ENCODE measurements around the gene SPTA1. TPM values are rescaled to one million over a fixed set of nuclear protein-coding genes. Genes with fewer than 3 reads are reported as not detected.

SPTA1 gene
- total and polyA plus RNA-seq, 2 of the 8 experiments (the other 6 are each of a cell fraction or from before 2014, with no cell fraction given) = not detected

GRCh38 chr1:158644449-158644848 lies 42.1 kb downstream of the SPTA1 start:
- Histone ChIP-seq H2BK5ac (ENCODE audit: low read depth, low read length) (no peak overlapping the region), H3K4me3 (ENCODE audit: extremely low read depth in 1 of 4, insufficient read depth in 2 of 4, low read depth in 3 of 4, low read length in 4 of 4) (no peak overlapping the region), H3K9ac (replicated peaks in 1 of 4; ENCODE audit: extremely low read depth in 1 of 4, low read depth in 3 of 4, low read length in 3 of 4) (no peak overlapping the region), H3K4me1 (replicated peaks in 1 of 4; ENCODE audit: control insufficient read depth in 3 of 4, insufficient read depth in 4 of 4, low read length in 3 of 4) (no peaks in the 10 kb centered on the region), H3K27ac (ENCODE audit: low read depth, low read length) (no peak overlapping the region), H3K18ac (ENCODE audit: extremely low read depth, low read length) (no peak overlapping the region), H2AFZ (ENCODE audit: low read length) (no peak overlapping the region), H2BK12ac (ENCODE audit: low read depth, low read length) (no peak overlapping the region), H2AK5ac (ENCODE audit: low read depth, low read length) (no peak overlapping the region), H3K14ac (ENCODE audit: insufficient read length) (no peak overlapping the region), H3K9me3 (ENCODE audit: insufficient read depth in 2 of 2, low read depth in 1 of 2, low read length in 1 of 2) (no peaks in the 10 kb centered on the region), H3K23me2 (ENCODE audit: low read depth, low read length) (no peaks in the 10 kb centered on the region), H2BK15ac (ENCODE audit: low read length) (no peak overlapping the region), H3K56ac (replicated peaks; ENCODE audit: insufficient read length, low read depth, low read length) (no peak overlapping the region), H3K4ac (replicated peaks; ENCODE audit: insufficient read length, low read depth, low read length) (no peak overlapping the region), H4K91ac (replicated peaks; ENCODE audit: insufficient read length, low read length) (no peak overlapping the region), H3K4me2 (ENCODE audit: insufficient read depth in 1 of 2, low read depth in 2 of 2, low read length in 2 of 2) (no peak overlapping the region), H3K36me3 (ENCODE audit: control insufficient read depth in 2 of 4, insufficient read depth in 4 of 4, low read length in 3 of 4) (no peaks in the 10 kb centered on the region), H3K27me3 (replicated peaks in 1 of 4; ENCODE audit: control insufficient read depth in 3 of 4, extremely low read depth in 1 of 4, insufficient read depth in 3 of 4, low read length in 3 of 4) (no peaks in the 10 kb centered on the region), H4K5ac (ENCODE audit: insufficient read length, low read depth, low read length) (no peak overlapping the region), H2BK120ac (replicated peaks; ENCODE audit: low read depth, low read length) (no peak overlapping the region), H3K79me2 (ENCODE audit: control insufficient read depth in 1 of 2, insufficient read depth in 2 of 2, low read length in 2 of 2) (no peaks in the 10 kb centered on the region), H4K20me1 (replicated peaks in 1 of 2; ENCODE audit: control insufficient read depth in 1 of 2, insufficient read depth in 2 of 2, low read length in 2 of 2) (no peaks in the 10 kb centered on the region), H3K23ac (ENCODE audit: insufficient read length) (no peak overlapping the region), H2BK20ac (ENCODE audit: low read length) (no peak overlapping the region), H3K79me1 (ENCODE audit: low read depth, low read length) (no peaks in the 10 kb centered on the region), H4K8ac (ENCODE audit: extremely low read depth, insufficient read depth, low read length) (no peak overlapping the region)
- TF ChIP-seq SIN3A (conservative IDR thresholded peaks at IDR 0.05 in 1 of 2, IDR thresholded peaks at IDR 0.05 in 1 of 2; ENCODE audit: low read depth in 1 of 2, low read length in 2 of 2) (no peak), ATF3 (IDR thresholded peaks at IDR 0.05; ENCODE audit: insufficient read depth, low read depth, low read length) (no peak), CTCF (IDR thresholded peaks at IDR 0.05; ENCODE audit: control extremely low read depth in 1 of 3, insufficient read depth in 1 of 3, low read depth in 1 of 3, low read length in 3 of 3) (no peak), SP1 (IDR thresholded peaks at IDR 0.05; ENCODE audit: low read depth, low read length) (no peak), RFX5 (IDR thresholded peaks at IDR 0.05; ENCODE audit: borderline replicate concordance, low read depth, low read length) (no peak), FOSL1 (IDR thresholded peaks at IDR 0.05; ENCODE audit: insufficient read depth, low read depth, low read length) (no peak)
- DNase-seq (ENCODE audit: low read depth in 1 of 2, low spot score in 2 of 2) (no peak), FAIRE-seq (no peak)
- 89% methylated on average over 2 of the region's 2 CpGs; no CpG with 5 or more reads in 1 of the 2 experiments for WGBS, 2 experiments (ENCODE audit: extremely low coverage in 1 of 2, insufficient coverage in 1 of 2, insufficient read length in 1 of 2, insufficient replicate concordance in 2 of 2, low coverage in 1 of 2, low lambda C conversion rate in 2 of 2, missing lambda C conversion rate in 1 of 2)
- ChIA-PET CTCF (ENCODE audit: partially characterized antibody) (no interaction called here), POLR2A (ENCODE audit: partially characterized antibody) (no interaction called here)
